Measurements from ENCODE around the gene CHN1.
A peak's percentile ranks its signal among the peaks of the same experiment; 100 is the strongest.

CHN1 gene

GRCh38 chr2:174759381-174760065 lies 245.7 kb downstream of the CHN1 start:
- no peak for DNase-seq

GRCh38 chr2:174756743-174757142 lies 248.4 kb downstream of the CHN1 start:
- DNase-seq, result no peak

DNA sequence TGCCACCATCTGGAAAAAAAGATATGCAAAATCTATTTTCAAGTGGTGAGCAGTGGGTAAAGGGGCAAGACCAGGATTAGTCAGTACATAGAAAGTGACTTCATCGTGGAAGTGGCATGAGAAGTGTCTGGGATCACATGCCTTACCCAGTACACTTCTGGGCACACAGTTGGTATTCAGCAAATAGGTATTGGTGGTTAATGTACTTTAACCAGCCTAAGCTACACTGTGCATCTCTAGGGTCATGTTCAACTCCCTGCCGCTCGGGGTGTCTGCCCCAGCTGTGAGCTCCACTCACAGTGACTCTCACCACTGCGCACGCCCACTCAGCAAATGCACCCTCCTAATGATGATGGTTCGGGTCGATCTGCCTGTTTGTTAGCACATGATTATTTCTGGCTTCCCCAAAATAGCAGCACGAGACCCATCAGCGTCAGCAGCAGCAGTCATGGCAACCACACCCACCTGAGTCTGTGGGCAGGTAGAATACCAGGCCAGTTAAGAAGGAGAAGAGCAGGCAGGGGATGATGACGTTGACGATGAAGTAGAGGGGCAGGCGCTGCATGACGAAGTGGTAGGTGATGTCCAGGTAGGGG lies 252.0 kb downstream of the CHN1 start:
- no peak for DNase-seq

- no peak for DNase-seq
These were observed 252.7 kb downstream of the CHN1 start for GRCh38 chr2:174752403-174753037.

DNA sequence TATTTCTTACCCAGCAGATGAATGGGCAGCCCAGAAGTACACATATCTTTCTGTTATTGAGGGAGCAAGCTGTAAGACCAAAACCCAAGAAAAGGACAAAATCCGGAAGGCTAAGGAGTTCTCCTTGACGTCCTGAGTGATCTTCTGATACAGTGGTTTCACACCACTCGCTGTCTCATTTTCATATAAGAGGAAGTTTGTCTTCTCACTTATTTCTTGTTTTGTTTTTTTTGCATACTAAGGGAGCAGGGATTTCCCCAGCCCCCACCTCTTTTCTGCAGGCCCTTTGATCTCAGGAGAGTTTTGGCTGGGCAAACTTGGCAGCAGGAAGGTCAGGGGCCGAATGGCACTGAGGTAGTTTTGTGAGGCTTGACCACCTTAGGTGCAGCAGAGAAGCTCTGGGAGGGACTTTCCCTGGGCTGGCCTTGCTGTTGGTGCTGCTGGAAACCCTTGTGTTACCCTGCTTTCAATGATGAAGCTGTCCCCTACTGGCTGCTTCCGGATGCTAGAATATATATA lies 254.2 kb downstream of the CHN1 start:
- no peak for DNase-seq

DNA sequence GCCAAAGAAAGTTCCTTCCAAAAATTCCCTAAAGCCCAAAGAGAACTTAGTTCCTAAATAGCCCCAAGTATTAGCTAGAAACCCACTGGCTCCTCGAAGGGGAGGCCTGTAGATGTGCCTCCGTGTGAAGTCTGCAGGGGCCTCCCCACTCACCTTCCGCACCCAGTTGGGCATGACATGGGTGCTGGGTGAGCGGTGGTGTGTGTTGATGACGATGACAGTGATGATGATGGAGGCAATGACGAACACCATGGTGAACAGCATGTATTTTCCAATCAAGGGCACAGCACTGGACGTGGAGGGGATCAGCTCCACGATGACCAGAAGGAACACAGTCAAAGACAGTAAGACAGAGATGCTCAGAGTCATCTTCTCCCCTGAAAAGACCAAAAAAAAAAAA lies 255.4 kb downstream of the CHN1 start:
- DNase-seq, result no peak

DNA sequence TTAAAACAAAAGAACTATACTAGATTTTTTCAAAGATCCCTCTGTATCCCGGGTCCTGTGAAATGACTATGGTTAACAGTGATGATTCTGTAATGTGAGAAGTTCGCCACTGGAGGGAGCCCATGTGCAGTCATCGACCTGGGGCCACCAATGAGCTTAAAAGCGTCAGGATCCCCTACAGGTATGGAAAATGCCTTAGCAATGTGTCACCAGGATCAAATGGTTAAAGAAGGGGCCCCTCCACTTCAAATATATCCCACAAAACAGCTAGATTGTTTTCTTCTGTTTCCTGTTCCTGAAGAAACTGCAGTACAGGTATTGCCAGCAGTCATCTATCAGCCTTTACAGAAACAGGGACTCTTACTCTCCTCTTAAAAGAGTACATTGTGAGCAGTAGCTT lies 256.2 kb downstream of the CHN1 start:
- DNase-seq, result peak; percentile 49

Measured in NCI-H1048 (cell line).